GM12878 (cell line): ENCODE results near the gene RNASE13. TPM values are rescaled to one million over a fixed set of nuclear protein-coding genes. Genes with fewer than 3 reads are reported as not detected.

Source experiments
- BHLHE40 ChIP-seq, 2 experiments: fragments of 450-650 bp in 1 of 2; IDR thresholded peaks; 2 replicates each; pipeline ENCODE4 v1.6.1; 2011 to 2017; ENCODE audit warnings: low read depth in 2 of 2, borderline replicate concordance in 1 of 2, improper control_type of control experiment in 1 of 2, low read length in 1 of 2, mild to moderate bottlenecking in 1 of 2
- EP300 ChIP-seq, 2 experiments: fragments of 150-350 bp in 1 of 2; IDR thresholded peaks; 2 replicates each; pipeline ENCODE4 v1.6.1; 2011 to 2012; ENCODE audit warnings: low read depth in 2 of 2, low read length in 2 of 2, borderline replicate concordance in 1 of 2, improper control_type of control experiment in 1 of 2, inconsistent platforms in 1 of 2; ENCODE audit not compliant: control insufficient read depth in 1 of 2
- EZH2 ChIP-seq: IDR thresholded peaks from 2 replicates; pipeline ENCODE4 v1.6.1; 2012; ENCODE audit warnings: low read depth, mild to moderate bottlenecking, control low read depth, inconsistent platforms, low read length, borderline replicate concordance; ENCODE audit not compliant: control insufficient read depth
- FOXK2 ChIP-seq: fragments of 450-650 bp; IDR thresholded peaks from 2 replicates; pipeline ENCODE4 v1.6.1; 2017; ENCODE audit warnings: mild to moderate bottlenecking, moderate library complexity
- IRF5 ChIP-seq: fragments of 450-650 bp; IDR thresholded peaks from 2 replicates; pipeline ENCODE4 v1.6.1; 2017; ENCODE audit warnings: borderline replicate concordance
- NBN ChIP-seq: fragments of 450-650 bp; IDR thresholded peaks from 2 replicates; pipeline ENCODE4 v1.6.1; 2016
- USF2 ChIP-seq: IDR thresholded peaks from 2 replicates; pipeline ENCODE4 v1.6.1; 2011; ENCODE audit warnings: low read depth, low read length, improper control_type of control experiment, borderline replicate concordance
- ZZZ3 ChIP-seq: IDR thresholded peaks from 2 replicates; pipeline ENCODE4 v1.6.1; 2011; ENCODE audit warnings: low read depth; ENCODE audit not compliant: control insufficient read depth, insufficient read length
- polyA plus RNA-seq, 11 experiments: library from polyadenylated mRNA; depleted of rRNA in 4 of 11; unstranded in 6 of 11; stranded (reverse) in 5 of 11; fragments of >200 nt; fragmentation: Nextera tagmentation in 4 of 11; fragmentation: Illumina TruSeq in 1 of 11; extraction: Ambion mirVana in 4 of 11; extraction: Trizol in 1 of 11; gene quantifications; 1 replicate in 1 of 11; 2 replicates in 10 of 11; pipeline versions ENCODE4 v1.2.1 to v1.2.3, GENCODE V29; 2011 to 2016; ENCODE audit warnings: inconsistent platforms in 2 of 11, missing spikeins in 2 of 11, low read depth in 1 of 11
- total RNA-seq, 4 experiments: library from RNA; depleted of rRNA in 3 of 4; stranded (reverse); fragments of >200 nt in 3 of 4; fragmentation: Illumina TruSeq in 1 of 4; extraction: Trizol in 1 of 4; gene quantifications; 2 replicates each; pipeline versions ENCODE4 v1.2.1 to v1.2.3, GENCODE V29; 2013 to 2021

RNASE13 gene
- total and polyA plus RNA-seq, 10 of the 15 experiments (the other 5 are each of a cell fraction or from before 2014, with no cell fraction given), result not detected

DNA sequence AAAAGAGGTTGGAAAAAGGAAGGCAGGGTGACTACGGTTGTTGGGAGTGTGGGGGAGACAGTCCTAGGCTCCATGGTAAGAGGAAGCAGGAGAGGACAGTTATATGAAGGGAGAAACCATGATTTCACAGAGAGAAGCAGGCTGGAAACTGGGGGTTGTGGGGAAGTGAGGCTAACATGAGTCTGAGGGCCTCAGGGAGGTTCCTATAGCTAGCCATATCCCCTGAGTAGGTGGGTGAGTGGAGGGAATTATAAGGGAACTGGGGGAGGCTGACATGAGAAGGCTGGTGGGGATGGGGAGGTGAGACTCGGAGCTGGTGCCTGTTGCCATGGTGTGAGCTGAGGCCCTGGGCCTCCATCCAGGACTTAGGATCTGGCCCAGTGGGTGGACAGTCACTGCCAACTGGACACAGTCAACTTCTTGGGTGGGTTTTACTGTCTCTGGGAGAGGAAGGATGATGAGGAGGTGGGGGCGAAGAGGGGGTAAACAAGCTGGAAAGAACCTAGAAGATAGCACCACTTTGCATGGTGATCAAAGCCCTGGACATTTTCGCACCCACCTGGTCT lies 1.4 kb downstream of the RNASE13 start (continued):
- TF ChIP-seq EZH2 (no peak), FOXK2 (no peak), BHLHE40 (IDR thresholded peaks at IDR 0.05; ENCODE audit: borderline replicate concordance in 1 of 2, low read depth in 2 of 2, low read length in 1 of 2) (no peak), NBN (no peak), ZZZ3 (no peak), USF2 (no peak), IRF5 (no peak), EP300 (IDR thresholded peaks at IDR 0.05; ENCODE audit: borderline replicate concordance in 1 of 2, control insufficient read depth in 1 of 2, low read depth in 2 of 2, low read length in 2 of 2) (no peak)
